Liver (tissue), 9 donors: ENCODE data around the gene LRRTM4. TPM values are rescaled to one million over a fixed set of nuclear protein-coding genes. Genes with fewer than 3 reads are reported as not detected.

Experiments
- DNase-seq: peaks from one replicate; pipeline ENCODE4 v3.0.0-alpha.2; 2017; ENCODE audit warnings: low spot score
- H3K27ac ChIP-seq, 2 donors: one replicate each; pipeline ENCODE4 v1.7.0; 2013; ENCODE audit warnings: inconsistent platforms in 2 of 2, low read length in 2 of 2, control low read depth in 1 of 2, low read depth in 1 of 2, mild to moderate bottlenecking in 1 of 2
- H3K27me3 ChIP-seq, 4 donors: one replicate each; pipeline versions ENCODE4 v1.6.1 to v1.7.0; 2013; ENCODE audit warnings: low read length in 3 of 4, inconsistent platforms in 1 of 4, mild to moderate bottlenecking in 1 of 4, moderate library complexity in 1 of 4; ENCODE audit not compliant: control insufficient read depth in 4 of 4, insufficient read depth in 4 of 4
- H3K36me3 ChIP-seq, 4 donors: one replicate each; pipeline versions ENCODE4 v1.6.1 to v1.7.0; 2013; ENCODE audit warnings: low read length in 3 of 4, mild to moderate bottlenecking in 3 of 4, low read depth in 1 of 4, moderate library complexity in 1 of 4; ENCODE audit not compliant: control insufficient read depth in 4 of 4, insufficient read depth in 3 of 4
- H3K4me1 ChIP-seq, 4 donors: one replicate each; pipeline versions ENCODE4 v1.6.1 to v1.7.0; 2013; ENCODE audit warnings: low read length in 3 of 4, mild to moderate bottlenecking in 3 of 4, moderate library complexity in 1 of 4; ENCODE audit not compliant: control insufficient read depth in 4 of 4, insufficient read depth in 4 of 4
- H3K4me3 ChIP-seq, 3 donors: one replicate each; pipeline versions ENCODE4 v1.6.1 to v1.7.0; 2013; ENCODE audit warnings: low read length in 3 of 3, control low read depth in 1 of 3, low read depth in 1 of 3, mild to moderate bottlenecking in 1 of 3
- H3K9ac ChIP-seq, 2 donors: one replicate each; pipeline ENCODE4 v1.7.0; 2013; ENCODE audit warnings: low read length in 2 of 2, mild to moderate bottlenecking in 2 of 2, moderate library complexity in 2 of 2, control low read depth in 1 of 2, low read depth in 1 of 2
- H3K9me3 ChIP-seq, 4 donors: one replicate each; pipeline versions ENCODE4 v1.6.1 to v1.7.0; 2013; ENCODE audit warnings: low read length in 3 of 4; ENCODE audit not compliant: control insufficient read depth in 4 of 4
- FOXA1 ChIP-seq: IDR thresholded peaks from 2 replicates; pipeline ENCODE4 v1.6.1; 2016; ENCODE audit warnings: antibody characterized with exemption
- GABPA ChIP-seq, 2 donors: IDR thresholded peaks in 1 of 2; conservative IDR thresholded peaks in 1 of 2; 2 replicates each; pipeline ENCODE4 v1.6.1; 2016; ENCODE audit warnings: antibody characterized with exemption in 2 of 2, mild to moderate bottlenecking in 1 of 2, moderate library complexity in 1 of 2
- HNF4A ChIP-seq, 2 donors: conservative IDR thresholded peaks; 2 replicates each; pipeline ENCODE4 v1.6.1; 2016; ENCODE audit warnings: antibody characterized with exemption in 2 of 2, mild to moderate bottlenecking in 2 of 2
- HNF4G ChIP-seq: IDR thresholded peaks from 2 replicates; pipeline ENCODE4 v1.6.1; 2016; ENCODE audit warnings: antibody characterized with exemption
- JUND ChIP-seq, 2 donors: IDR thresholded peaks; 2 replicates each; pipeline ENCODE4 v1.6.1; 2016; ENCODE audit warnings: antibody characterized with exemption in 2 of 2
- NR2F2 ChIP-seq: IDR thresholded peaks from 2 replicates; pipeline ENCODE4 v1.6.1; 2016; ENCODE audit warnings: antibody characterized with exemption
- RAD21 ChIP-seq, 2 donors: IDR thresholded peaks; 2 replicates each; pipeline ENCODE4 v1.6.1; 2016; ENCODE audit warnings: antibody characterized with exemption in 2 of 2, mild to moderate bottlenecking in 2 of 2
- RXRA ChIP-seq, 2 donors: IDR thresholded peaks; 2 replicates each; pipeline ENCODE4 v1.6.1; 2017 to 2018; ENCODE audit warnings: antibody characterized with exemption in 2 of 2, mild to moderate bottlenecking in 1 of 2
- SP1 ChIP-seq: IDR thresholded peaks from 2 replicates; pipeline ENCODE4 v1.6.1; 2018; ENCODE audit warnings: antibody characterized with exemption, mild to moderate bottlenecking
- WGBS: extraction: QIAGEN DNeasy Blood & Tissue Kit; methylation state at CpG from one replicate; pipeline ENCODE4 v1.1.7; 2013; 5-methylcytosine and 5-hydroxymethylcytosine counted together
- polyA plus RNA-seq, 2 donors: library from polyadenylated mRNA; stranded (reverse) in 1 of 2; unstranded in 1 of 2; fragments of 200-250 nt in 1 of 2; fragments of >200 nt in 1 of 2; fragmentation: Nextera tagmentation in 1 of 2; extraction: Ambion mirVana in 1 of 2; gene quantifications; one replicate each; pipeline versions ENCODE4 v1.2.1 to v1.2.3, GENCODE V29; 2013 to 2015
- total RNA-seq, 2 donors: library from RNA; depleted of rRNA; stranded (reverse); fragments of >200 nt; gene quantifications; one replicate each; pipeline ENCODE4 v1.2.3, GENCODE V29; 2014
- TF ChIP-seq, protein P1 (sequence below): IDR thresholded peaks from 2 replicates; pipeline ENCODE4 v1.6.1; 2016; ENCODE audit warnings: antibody characterized with exemption
- TF ChIP-seq, protein P2 (sequence below): IDR thresholded peaks from 2 replicates; pipeline ENCODE4 v1.6.1; 2016; ENCODE audit warnings: antibody characterized with exemption, mild to moderate bottlenecking
- TF ChIP-seq, protein P3 (sequence below): fragments of 150-350 bp; IDR thresholded peaks from 2 replicates; pipeline ENCODE4 v1.5.1; 2017; ENCODE audit warnings: improper control_type of control experiment, low read depth, low read length; ENCODE audit not compliant: missing input control
- TF ChIP-seq, protein P4 (sequence below): IDR thresholded peaks from 2 replicates; pipeline ENCODE4 v1.6.1; 2016; ENCODE audit warnings: antibody characterized with exemption
- TF ChIP-seq, protein P5 (sequence below): IDR thresholded peaks from 2 replicates; pipeline ENCODE4 v1.6.1; 2016; ENCODE audit warnings: antibody characterized with exemption
- donor health status: healthy.
- donor health status: healthy.
- donor health status: healthy.
- donor health status: healthy.
- donor health status: healthy.

The LRRTM4 gene
- total and polyA plus RNA-seq, 4 donors: 0.06 to 0.09 (median 0.08) TPM; not detected in 1

DNA sequence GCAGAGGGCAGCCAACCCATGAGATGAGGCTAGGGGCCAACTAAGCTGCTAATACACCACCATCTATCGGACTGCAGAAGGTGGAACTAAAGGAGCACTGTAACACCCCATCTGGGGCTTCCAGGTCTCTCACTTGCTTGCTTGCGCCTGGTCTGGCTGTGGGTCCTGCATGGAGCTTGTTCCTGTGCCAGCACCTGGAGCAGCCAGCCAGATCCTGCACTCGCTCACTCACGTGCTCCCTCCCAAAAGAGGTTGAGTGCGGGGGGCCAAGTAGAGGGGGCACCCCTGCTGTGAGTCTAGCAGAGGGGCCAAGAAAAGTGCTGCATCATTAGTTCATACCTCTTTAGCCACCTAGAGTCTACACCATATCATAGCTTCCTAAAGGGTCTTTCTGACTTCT, 250.9 kb downstream of the LRRTM4 start:
- Histone ChIP-seq H3K36me3 (no peaks in the 10 kb centered on the region), H3K4me1 (no peaks in the 10 kb centered on the region), H3K9ac (no peak overlapping the region), H3K9me3 (peaks cover 0 to 6% (median 0%) of the 10 kb centered on the region in 4 donors), H3K4me3 (no peak overlapping the region), H3K27ac (no peak overlapping the region), H3K27me3 (peaks cover 0 to 4% (median 0%) of the 10 kb centered on the region in 4 donors)
- TF ChIP-seq SP1: no peak
- no peak for TF ChIP-seq HNF4A (conservative IDR thresholded peaks at IDR 0.05)
- TF ChIP-seq HNF4G: no peak
- TF ChIP-seq, protein P1, sequence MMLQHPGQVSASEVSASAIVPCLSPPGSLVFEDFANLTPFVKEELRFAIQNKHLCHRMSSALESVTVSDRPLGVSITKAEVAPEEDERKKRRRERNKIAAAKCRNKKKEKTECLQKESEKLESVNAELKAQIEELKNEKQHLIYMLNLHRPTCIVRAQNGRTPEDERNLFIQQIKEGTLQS: no peak
- TF ChIP-seq GABPA (IDR thresholded peaks at IDR 0.05 in 1 of 2, conservative IDR thresholded peaks at IDR 0.05 in 1 of 2): no peak
- TF ChIP-seq, protein P2, sequence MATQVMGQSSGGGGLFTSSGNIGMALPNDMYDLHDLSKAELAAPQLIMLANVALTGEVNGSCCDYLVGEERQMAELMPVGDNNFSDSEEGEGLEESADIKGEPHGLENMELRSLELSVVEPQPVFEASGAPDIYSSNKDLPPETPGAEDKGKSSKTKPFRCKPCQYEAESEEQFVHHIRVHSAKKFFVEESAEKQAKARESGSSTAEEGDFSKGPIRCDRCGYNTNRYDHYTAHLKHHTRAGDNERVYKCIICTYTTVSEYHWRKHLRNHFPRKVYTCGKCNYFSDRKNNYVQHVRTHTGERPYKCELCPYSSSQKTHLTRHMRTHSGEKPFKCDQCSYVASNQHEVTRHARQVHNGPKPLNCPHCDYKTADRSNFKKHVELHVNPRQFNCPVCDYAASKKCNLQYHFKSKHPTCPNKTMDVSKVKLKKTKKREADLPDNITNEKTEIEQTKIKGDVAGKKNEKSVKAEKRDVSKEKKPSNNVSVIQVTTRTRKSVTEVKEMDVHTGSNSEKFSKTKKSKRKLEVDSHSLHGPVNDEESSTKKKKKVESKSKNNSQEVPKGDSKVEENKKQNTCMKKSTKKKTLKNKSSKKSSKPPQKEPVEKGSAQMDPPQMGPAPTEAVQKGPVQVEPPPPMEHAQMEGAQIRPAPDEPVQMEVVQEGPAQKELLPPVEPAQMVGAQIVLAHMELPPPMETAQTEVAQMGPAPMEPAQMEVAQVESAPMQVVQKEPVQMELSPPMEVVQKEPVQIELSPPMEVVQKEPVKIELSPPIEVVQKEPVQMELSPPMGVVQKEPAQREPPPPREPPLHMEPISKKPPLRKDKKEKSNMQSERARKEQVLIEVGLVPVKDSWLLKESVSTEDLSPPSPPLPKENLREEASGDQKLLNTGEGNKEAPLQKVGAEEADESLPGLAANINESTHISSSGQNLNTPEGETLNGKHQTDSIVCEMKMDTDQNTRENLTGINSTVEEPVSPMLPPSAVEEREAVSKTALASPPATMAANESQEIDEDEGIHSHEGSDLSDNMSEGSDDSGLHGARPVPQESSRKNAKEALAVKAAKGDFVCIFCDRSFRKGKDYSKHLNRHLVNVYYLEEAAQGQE: no peak
- TF ChIP-seq NR2F2: no peak
- TF ChIP-seq JUND (IDR thresholded peaks at IDR 0.05): no peak
- TF ChIP-seq, protein P3, sequence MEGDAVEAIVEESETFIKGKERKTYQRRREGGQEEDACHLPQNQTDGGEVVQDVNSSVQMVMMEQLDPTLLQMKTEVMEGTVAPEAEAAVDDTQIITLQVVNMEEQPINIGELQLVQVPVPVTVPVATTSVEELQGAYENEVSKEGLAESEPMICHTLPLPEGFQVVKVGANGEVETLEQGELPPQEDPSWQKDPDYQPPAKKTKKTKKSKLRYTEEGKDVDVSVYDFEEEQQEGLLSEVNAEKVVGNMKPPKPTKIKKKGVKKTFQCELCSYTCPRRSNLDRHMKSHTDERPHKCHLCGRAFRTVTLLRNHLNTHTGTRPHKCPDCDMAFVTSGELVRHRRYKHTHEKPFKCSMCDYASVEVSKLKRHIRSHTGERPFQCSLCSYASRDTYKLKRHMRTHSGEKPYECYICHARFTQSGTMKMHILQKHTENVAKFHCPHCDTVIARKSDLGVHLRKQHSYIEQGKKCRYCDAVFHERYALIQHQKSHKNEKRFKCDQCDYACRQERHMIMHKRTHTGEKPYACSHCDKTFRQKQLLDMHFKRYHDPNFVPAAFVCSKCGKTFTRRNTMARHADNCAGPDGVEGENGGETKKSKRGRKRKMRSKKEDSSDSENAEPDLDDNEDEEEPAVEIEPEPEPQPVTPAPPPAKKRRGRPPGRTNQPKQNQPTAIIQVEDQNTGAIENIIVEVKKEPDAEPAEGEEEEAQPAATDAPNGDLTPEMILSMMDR: no peak
- no peak for TF ChIP-seq RXRA (IDR thresholded peaks at IDR 0.05)
- no peak for TF ChIP-seq RAD21 (IDR thresholded peaks at IDR 0.05)
- no peak for TF ChIP-seq FOXA1
- TF ChIP-seq, protein P4, sequence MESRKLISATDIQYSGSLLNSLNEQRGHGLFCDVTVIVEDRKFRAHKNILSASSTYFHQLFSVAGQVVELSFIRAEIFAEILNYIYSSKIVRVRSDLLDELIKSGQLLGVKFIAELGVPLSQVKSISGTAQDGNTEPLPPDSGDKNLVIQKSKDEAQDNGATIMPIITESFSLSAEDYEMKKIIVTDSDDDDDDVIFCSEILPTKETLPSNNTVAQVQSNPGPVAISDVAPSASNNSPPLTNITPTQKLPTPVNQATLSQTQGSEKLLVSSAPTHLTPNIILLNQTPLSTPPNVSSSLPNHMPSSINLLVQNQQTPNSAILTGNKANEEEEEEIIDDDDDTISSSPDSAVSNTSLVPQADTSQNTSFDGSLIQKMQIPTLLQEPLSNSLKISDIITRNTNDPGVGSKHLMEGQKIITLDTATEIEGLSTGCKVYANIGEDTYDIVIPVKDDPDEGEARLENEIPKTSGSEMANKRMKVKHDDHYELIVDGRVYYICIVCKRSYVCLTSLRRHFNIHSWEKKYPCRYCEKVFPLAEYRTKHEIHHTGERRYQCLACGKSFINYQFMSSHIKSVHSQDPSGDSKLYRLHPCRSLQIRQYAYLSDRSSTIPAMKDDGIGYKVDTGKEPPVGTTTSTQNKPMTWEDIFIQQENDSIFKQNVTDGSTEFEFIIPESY: no peak
- TF ChIP-seq, protein P5, sequence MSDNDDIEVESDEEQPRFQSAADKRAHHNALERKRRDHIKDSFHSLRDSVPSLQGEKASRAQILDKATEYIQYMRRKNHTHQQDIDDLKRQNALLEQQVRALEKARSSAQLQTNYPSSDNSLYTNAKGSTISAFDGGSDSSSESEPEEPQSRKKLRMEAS: no peak
- 95% methylated on average over 5 of the region's 5 CpGs for WGBS
- DNase-seq: no peak

DNA sequence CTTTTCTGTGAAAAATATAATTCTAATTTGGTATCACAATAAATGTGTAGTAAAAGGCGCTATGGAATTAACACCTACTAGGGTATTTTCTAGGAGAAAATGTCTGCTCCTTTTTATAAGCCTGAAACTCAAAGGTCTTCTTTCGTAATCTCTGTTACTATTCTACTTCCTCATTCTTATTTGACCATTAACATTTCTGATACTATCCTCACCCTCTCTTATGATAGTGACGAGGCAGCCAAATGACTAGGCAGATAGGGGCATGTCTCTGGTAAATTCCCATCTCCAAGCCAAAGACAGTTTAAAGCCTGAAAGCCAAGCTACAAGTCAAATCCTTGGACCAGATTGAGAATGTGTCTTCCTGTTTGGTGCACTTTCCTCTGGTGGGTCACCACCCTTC, 251.7 kb downstream of the LRRTM4 start:
- H3K9ac ChIP-seq: no peak overlapping the region
- no peaks in the 10 kb centered on the region for H3K36me3 ChIP-seq
- 66% methylated on average over 3 of the region's 3 CpGs for WGBS
- no peak for DNase-seq
- TF ChIP-seq, protein P2: no peak
- H3K27me3 ChIP-seq: peaks cover 0 to 4% (median 0%) of the 10 kb centered on the region in 4 donors
- no peaks in the 10 kb centered on the region for H3K4me1 ChIP-seq
- peaks cover 0 to 6% (median 0%) of the 10 kb centered on the region in 4 donors for H3K9me3 ChIP-seq
- no peak overlapping the region for H3K27ac ChIP-seq
- no peak overlapping the region for H3K4me3 ChIP-seq
